HepG2 (cell line): ENCODE data around the gene SLC22A23. TPM values are rescaled to one million over a fixed set of nuclear protein-coding genes. Genes with fewer than 3 reads are reported as not detected.

Experiments
- ATRX ChIP-seq: sonication (generic); formaldehyde crosslinking; IDR thresholded peaks from 2 replicates; pipeline ENCODE4 v1.4.0; 2020; ENCODE audit warnings: missing genetic modification reagents, borderline replicate concordance
- BCL6 ChIP-seq: IDR thresholded peaks from 2 replicates; pipeline ENCODE4 v1.6.1; 2016; ENCODE audit warnings: missing genetic modification reagents, missing compliant biosample characterization
- CCDC6 ChIP-seq: sonication (generic); formaldehyde crosslinking; IDR thresholded peaks from 2 replicates; pipeline ENCODE4 v1.8.1; 2022; ENCODE audit warnings: mild to moderate bottlenecking, missing genetic modification reagents, moderate library complexity
- FOSL1 ChIP-seq: sonication (generic); formaldehyde crosslinking; IDR thresholded peaks from 2 replicates; pipeline ENCODE4 v1.9.0; 2021; ENCODE audit warnings: missing genetic modification reagents, borderline replicate concordance
- JDP2 ChIP-seq: sonication (generic); formaldehyde crosslinking; IDR thresholded peaks from 2 replicates; pipeline ENCODE4 v1.8.1; 2022; ENCODE audit warnings: missing genetic modification reagents, borderline replicate concordance
- KDM3A ChIP-seq: IDR thresholded peaks from 2 replicates; pipeline ENCODE4 v1.6.1; 2018; ENCODE audit warnings: low read depth, missing compliant biosample characterization
- KLF16 ChIP-seq, 2 experiments: sonication (generic) in 1 of 2; formaldehyde crosslinking in 1 of 2; IDR thresholded peaks; 2 replicates each; pipeline versions ENCODE4 v1.6.1 to v1.8.0; 2016 to 2023; ENCODE audit warnings: missing genetic modification reagents in 2 of 2, missing compliant biosample characterization in 1 of 2
- KMT2B ChIP-seq: IDR thresholded peaks from 2 replicates; pipeline ENCODE4 v1.6.1; 2016; ENCODE audit warnings: missing genetic modification reagents, missing compliant biosample characterization
- MEIS1 ChIP-seq: sonication (generic); formaldehyde crosslinking; IDR thresholded peaks from 2 replicates; pipeline ENCODE4 v1.9.0; 2021; ENCODE audit warnings: mild to moderate bottlenecking, missing genetic modification reagents, moderate library complexity, borderline replicate concordance
- NFYC ChIP-seq: IDR thresholded peaks from 2 replicates; pipeline ENCODE4 v1.6.1; 2016; ENCODE audit warnings: missing genetic modification reagents, missing compliant biosample characterization
- RBM22 ChIP-seq: fragments of 200-400 bp; formaldehyde crosslinking; optimal IDR thresholded peaks from 2 replicates; pipeline ENCODE3; 2017; ENCODE audit warnings: mild to moderate bottlenecking, low read length, moderate library complexity
- SMAD1 ChIP-seq: sonication (generic); formaldehyde crosslinking; IDR thresholded peaks from 2 replicates; pipeline ENCODE4 v1.4.0; 2020; ENCODE audit warnings: missing genetic modification reagents, low read depth, mild to moderate bottlenecking, borderline replicate concordance
- TARDBP ChIP-seq: sonication (generic); formaldehyde crosslinking; IDR thresholded peaks from 2 replicates; pipeline ENCODE4 v1.8.0; 2022; ENCODE audit warnings: mild to moderate bottlenecking, missing genetic modification reagents
- TRAFD1 ChIP-seq: sonication (generic); formaldehyde crosslinking; IDR thresholded peaks from 2 replicates; pipeline ENCODE4 v1.5.1; 2020; ENCODE audit warnings: missing genetic modification reagents, mild to moderate bottlenecking, borderline replicate concordance
- ZNF142 ChIP-seq: sonication (generic); formaldehyde crosslinking; IDR thresholded peaks from 2 replicates; pipeline ENCODE4 v1.4.0; 2020; ENCODE audit warnings: missing genetic modification reagents
- ZNF143 ChIP-seq: sonication (generic); formaldehyde crosslinking; IDR thresholded peaks from 2 replicates; pipeline ENCODE4 v1.4.0; 2020; ENCODE audit warnings: missing genetic modification reagents
- ZNF20 ChIP-seq: sonication (generic); formaldehyde crosslinking; IDR thresholded peaks from 2 replicates; pipeline ENCODE4 v1.4.0; 2020; ENCODE audit warnings: mild to moderate bottlenecking, moderate library complexity, missing genetic modification reagents
- ZNF670 ChIP-seq: sonication (generic); formaldehyde crosslinking; IDR thresholded peaks from 2 replicates; pipeline ENCODE4 v1.8.0; 2022; ENCODE audit warnings: mild to moderate bottlenecking, missing genetic modification reagents, borderline replicate concordance
- polyA plus RNA-seq, 8 experiments: library from polyadenylated mRNA; depleted of rRNA in 3 of 8; stranded (reverse) in 7 of 8; unstranded in 1 of 8; fragments of >200 nt; fragmentation: Illumina TruSeq in 4 of 8; extraction: Trizol in 4 of 8; gene quantifications; 2 replicates each; pipeline versions ENCODE4 v1.2.1 to v1.2.3, GENCODE V29; 2011 to 2016; ENCODE audit warnings: low read depth in 4 of 8, missing spikeins in 1 of 8, mixed read lengths in 1 of 8; ENCODE audit not compliant: insufficient read depth in 1 of 8
- total RNA-seq, 5 experiments: library from RNA; depleted of rRNA; stranded (reverse); fragments of >200 nt; fragmentation: Illumina TruSeq; extraction: Trizol; gene quantifications; 2 replicates each; pipeline ENCODE4 v1.2.3, GENCODE V29; 2016; ENCODE audit warnings: low read depth in 1 of 5
- TF ChIP-seq, protein P1 (sequence below): sonication (generic); formaldehyde crosslinking; conservative IDR thresholded peaks from 2 replicates; pipeline ENCODE4 v1.8.0; 2022; ENCODE audit warnings: mild to moderate bottlenecking, moderate library complexity, missing genetic modification reagents

Gene SLC22A23
- total and polyA plus RNA-seq, 2 of the 13 experiments (the other 11 are each of a cell fraction or from before 2014, with no cell fraction given), result 11.8 to 17.5 TPM

- TF ChIP-seq ATRX (CRISPR knock-in tag), result no peak
- TF ChIP-seq JDP2 (CRISPR knock-in tag), result peak; percentile 59; the same call in 1 of the 2 replicates
- TF ChIP-seq ZNF670 (CRISPR knock-in tag), result peak; percentile 91
- TF ChIP-seq FOSL1 (CRISPR knock-in tag), result no peak
- TF ChIP-seq ZNF143 (CRISPR knock-in tag), result peak; percentile 63
- no peak for TF ChIP-seq TRAFD1
- TF ChIP-seq RBM22, result no peak
- peak; percentile 93 for TF ChIP-seq MEIS1
- TF ChIP-seq ZNF142 (CRISPR knock-in tag), result peak; percentile 32; the same call in 1 of the 2 replicates
- TF ChIP-seq, protein P1, sequence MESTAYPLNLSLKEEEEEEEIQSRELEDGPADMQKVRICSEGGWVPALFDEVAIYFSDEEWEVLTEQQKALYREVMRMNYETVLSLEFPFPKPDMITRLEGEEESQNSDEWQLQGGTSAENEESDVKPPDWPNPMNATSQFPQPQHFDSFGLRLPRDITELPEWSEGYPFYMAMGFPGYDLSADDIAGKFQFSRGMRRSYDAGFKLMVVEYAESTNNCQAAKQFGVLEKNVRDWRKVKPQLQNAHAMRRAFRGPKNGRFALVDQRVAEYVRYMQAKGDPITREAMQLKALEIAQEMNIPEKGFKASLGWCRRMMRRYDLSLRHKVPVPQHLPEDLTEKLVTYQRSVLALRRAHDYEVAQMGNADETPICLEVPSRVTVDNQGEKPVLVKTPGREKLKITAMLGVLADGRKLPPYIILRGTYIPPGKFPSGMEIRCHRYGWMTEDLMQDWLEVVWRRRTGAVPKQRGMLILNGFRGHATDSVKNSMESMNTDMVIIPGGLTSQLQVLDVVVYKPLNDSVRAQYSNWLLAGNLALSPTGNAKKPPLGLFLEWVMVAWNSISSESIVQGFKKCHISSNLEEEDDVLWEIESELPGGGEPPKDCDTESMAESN (CRISPR knock-in tag), result peak; percentile 80
- no peak; the same call in 1 of the 2 replicates for TF ChIP-seq NFYC (CRISPR knock-in tag)
- TF ChIP-seq BCL6 (CRISPR knock-in tag), result peak; percentile 97
- peak in 1 of 2 experiments; percentile 98; a peak in 1 of 4 replicates for TF ChIP-seq KLF16 (CRISPR knock-in tag; IDR thresholded peaks at IDR 0.05)
- peak; percentile 91 for TF ChIP-seq CCDC6 (CRISPR knock-in tag)
- no peak for TF ChIP-seq ZNF20 (CRISPR knock-in tag)
- TF ChIP-seq KMT2B (CRISPR knock-in tag), result peak; percentile 87; the same call in 1 of the 2 replicates
- peak; percentile 96 for TF ChIP-seq KDM3A (CRISPR knock-in tag)
- TF ChIP-seq SMAD1 (CRISPR knock-in tag), result peak; percentile 42; the same call in 1 of the 2 replicates
- TF ChIP-seq TARDBP (CRISPR knock-in tag), result peak; percentile 97
These were observed 47.0 kb downstream of the SLC22A23 start (continued) for GRCh38 chr6:3409699-3410384.
